Measurements from ENCODE around the gene DAPK2. TPM values are rescaled to one million over a fixed set of nuclear protein-coding genes. Genes with fewer than 3 reads are reported as not detected.

Gene DAPK2
- total and polyA plus RNA-seq, 2 of the 13 experiments (the other 11 are each of a cell fraction or from before 2014, with no cell fraction given), result 0.33 to 0.63 TPM

DNA sequence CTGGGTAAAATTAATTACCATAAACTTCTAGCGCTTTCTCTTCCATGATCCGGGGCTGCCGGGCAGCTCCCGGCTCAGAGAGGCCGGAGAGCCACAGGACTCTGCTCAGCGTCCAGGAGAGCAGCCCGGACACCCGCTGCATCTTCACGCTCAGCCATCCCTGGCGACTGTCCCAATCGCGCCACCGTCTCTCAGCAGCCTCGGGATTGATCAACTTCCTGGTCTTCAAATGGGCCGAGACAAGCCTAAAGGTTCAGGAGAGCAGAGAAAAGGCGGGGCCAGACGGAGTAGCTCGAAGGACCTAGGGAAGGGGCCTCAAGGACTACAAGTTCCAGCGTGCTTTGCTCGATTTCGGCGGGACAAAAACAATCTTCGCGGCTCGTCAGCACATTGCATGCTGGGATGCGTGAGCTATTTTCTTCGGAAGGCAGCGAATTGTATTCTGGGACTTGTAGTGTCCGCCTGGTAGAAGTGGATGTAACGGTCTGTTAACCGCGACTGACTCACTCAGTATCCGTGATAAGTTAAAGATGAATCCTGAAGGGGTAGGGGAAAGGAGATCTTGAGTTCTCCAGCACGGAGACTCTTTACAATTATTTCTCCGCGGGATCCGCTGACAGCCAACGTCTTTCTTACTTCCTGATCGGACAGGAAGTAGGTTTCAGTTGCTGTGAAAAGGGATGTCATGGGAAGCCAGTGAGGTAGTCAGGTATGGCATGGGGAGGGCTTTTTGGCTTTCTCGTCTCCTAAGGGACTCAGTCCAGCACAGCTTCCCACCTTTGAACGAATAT lies 47.5 kb upstream of the DAPK2 start, which contains the start of gene CIAO2A (continued):
- no peak for TF ChIP-seq ZNF160 (CRISPR knock-in tag; IDR thresholded peaks at IDR 0.05)
- TF ChIP-seq ZNF878 (CRISPR knock-in tag; IDR thresholded peaks at IDR 0.05), result peak; percentile 40; the same call in 1 of the 2 replicates
- no peak for TF ChIP-seq ZNF484 (CRISPR knock-in tag; IDR thresholded peaks at IDR 0.05; ENCODE audit: borderline replicate concordance, low read depth)
- no peak for TF ChIP-seq PAWR (CRISPR knock-in tag; IDR thresholded peaks at IDR 0.05; ENCODE audit: borderline replicate concordance)
- no peak for TF ChIP-seq NFIC (IDR thresholded peaks at IDR 0.05; ENCODE audit: low read length)
- TF ChIP-seq, protein P1, sequence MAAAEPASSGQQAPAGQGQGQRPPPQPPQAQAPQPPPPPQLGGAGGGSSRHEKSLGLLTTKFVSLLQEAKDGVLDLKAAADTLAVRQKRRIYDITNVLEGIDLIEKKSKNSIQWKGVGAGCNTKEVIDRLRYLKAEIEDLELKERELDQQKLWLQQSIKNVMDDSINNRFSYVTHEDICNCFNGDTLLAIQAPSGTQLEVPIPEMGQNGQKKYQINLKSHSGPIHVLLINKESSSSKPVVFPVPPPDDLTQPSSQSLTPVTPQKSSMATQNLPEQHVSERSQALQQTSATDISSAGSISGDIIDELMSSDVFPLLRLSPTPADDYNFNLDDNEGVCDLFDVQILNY (CRISPR knock-in tag; conservative IDR thresholded peaks at IDR 0.05), result peak; percentile 65; the same call in 1 of the 2 replicates
- no peak for TF ChIP-seq KMT2A (CRISPR knock-in tag; IDR thresholded peaks at IDR 0.05)
- no peak for TF ChIP-seq ZSCAN30 (CRISPR knock-in tag; IDR thresholded peaks at IDR 0.05)
- TF ChIP-seq, protein P2, sequence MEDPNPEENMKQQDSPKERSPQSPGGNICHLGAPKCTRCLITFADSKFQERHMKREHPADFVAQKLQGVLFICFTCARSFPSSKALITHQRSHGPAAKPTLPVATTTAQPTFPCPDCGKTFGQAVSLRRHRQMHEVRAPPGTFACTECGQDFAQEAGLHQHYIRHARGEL (CRISPR knock-in tag; IDR thresholded peaks at IDR 0.05), result no peak
- no peak; the same call in 1 of the 2 replicates for TF ChIP-seq MTF2 (CRISPR knock-in tag; IDR thresholded peaks at IDR 0.05; ENCODE audit: borderline replicate concordance)
- peak; percentile 99 for TF ChIP-seq CREM (IDR thresholded peaks at IDR 0.05)
- TF ChIP-seq CREM (CRISPR knock-in tag; IDR thresholded peaks at IDR 0.05), result no peak
- peak; percentile 76; the same call in 1 of the 2 replicates for TF ChIP-seq KDM5A (IDR thresholded peaks at IDR 0.05; ENCODE audit: borderline replicate concordance, low read length)
- TF ChIP-seq HMG20B (CRISPR knock-in tag; conservative IDR thresholded peaks at IDR 0.05), result no peak
- TF ChIP-seq FOXJ3 (CRISPR knock-in tag; IDR thresholded peaks at IDR 0.05; ENCODE audit: borderline replicate concordance), result peak; percentile 29; the same call in 1 of the 2 replicates
- TF ChIP-seq ETV5 (CRISPR knock-in tag; IDR thresholded peaks at IDR 0.05; ENCODE audit: borderline replicate concordance), result no peak
- TF ChIP-seq, protein P3, sequence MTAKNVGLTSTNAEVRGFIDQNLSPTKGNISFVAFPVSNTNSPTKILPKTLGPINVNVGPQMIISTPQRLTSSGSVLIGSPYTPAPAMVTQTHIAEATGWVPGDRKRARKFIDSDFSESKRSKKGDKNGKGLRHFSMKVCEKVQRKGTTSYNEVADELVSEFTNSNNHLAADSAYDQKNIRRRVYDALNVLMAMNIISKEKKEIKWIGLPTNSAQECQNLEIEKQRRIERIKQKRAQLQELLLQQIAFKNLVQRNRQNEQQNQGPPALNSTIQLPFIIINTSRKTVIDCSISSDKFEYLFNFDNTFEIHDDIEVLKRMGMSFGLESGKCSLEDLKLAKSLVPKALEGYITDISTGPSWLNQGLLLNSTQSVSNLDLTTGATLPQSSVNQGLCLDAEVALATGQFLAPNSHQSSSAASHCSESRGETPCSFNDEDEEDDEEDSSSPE (CRISPR knock-in tag; IDR thresholded peaks at IDR 0.05), result peak; percentile 98
- no peak for TF ChIP-seq ARNT (IDR thresholded peaks at IDR 0.05)
- TF ChIP-seq ZNF781 (CRISPR knock-in tag; IDR thresholded peaks at IDR 0.05; ENCODE audit: borderline replicate concordance, not compliant biosample characterization), result peak; percentile 15
- TF ChIP-seq SMARCE1 (IDR thresholded peaks at IDR 0.05; ENCODE audit: borderline replicate concordance), result no peak
- peak; percentile 96; the same call in 1 of the 2 replicates for TF ChIP-seq ZNF572 (CRISPR knock-in tag; IDR thresholded peaks at IDR 0.05)
- TF ChIP-seq NPAS2 (CRISPR knock-in tag; IDR thresholded peaks at IDR 0.05; ENCODE audit: borderline replicate concordance), result no peak
- TF ChIP-seq, protein P4, sequence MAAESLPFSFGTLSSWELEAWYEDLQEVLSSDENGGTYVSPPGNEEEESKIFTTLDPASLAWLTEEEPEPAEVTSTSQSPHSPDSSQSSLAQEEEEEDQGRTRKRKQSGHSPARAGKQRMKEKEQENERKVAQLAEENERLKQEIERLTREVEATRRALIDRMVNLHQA (CRISPR knock-in tag; IDR thresholded peaks at IDR 0.05), result no peak
- TF ChIP-seq CC2D1A (CRISPR knock-in tag; IDR thresholded peaks at IDR 0.05), result no peak
- TF ChIP-seq HNRNPLL (IDR thresholded peaks at IDR 0.05; ENCODE audit: low read depth, low read length, poor library complexity, severe bottlenecking), result no peak
- no peak for TF ChIP-seq ZNF138 (CRISPR knock-in tag; IDR thresholded peaks at IDR 0.05; ENCODE audit: low read depth)
- no peak for TF ChIP-seq ZKSCAN1 (IDR thresholded peaks at IDR 0.05; ENCODE audit: low read length)
- TF ChIP-seq, protein P5, sequence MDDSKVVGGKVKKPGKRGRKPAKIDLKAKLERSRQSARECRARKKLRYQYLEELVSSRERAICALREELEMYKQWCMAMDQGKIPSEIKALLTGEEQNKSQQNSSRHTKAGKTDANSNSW (CRISPR knock-in tag; IDR thresholded peaks at IDR 0.05; ENCODE audit: borderline replicate concordance), result no peak
- TF ChIP-seq RFXANK (CRISPR knock-in tag; IDR thresholded peaks at IDR 0.05), result no peak

All from HepG2 (cell line).